ENCODE data around the gene ASPSCR1.
A peak's percentile ranks its signal among the peaks of the same experiment; 100 is the strongest.

DNA sequence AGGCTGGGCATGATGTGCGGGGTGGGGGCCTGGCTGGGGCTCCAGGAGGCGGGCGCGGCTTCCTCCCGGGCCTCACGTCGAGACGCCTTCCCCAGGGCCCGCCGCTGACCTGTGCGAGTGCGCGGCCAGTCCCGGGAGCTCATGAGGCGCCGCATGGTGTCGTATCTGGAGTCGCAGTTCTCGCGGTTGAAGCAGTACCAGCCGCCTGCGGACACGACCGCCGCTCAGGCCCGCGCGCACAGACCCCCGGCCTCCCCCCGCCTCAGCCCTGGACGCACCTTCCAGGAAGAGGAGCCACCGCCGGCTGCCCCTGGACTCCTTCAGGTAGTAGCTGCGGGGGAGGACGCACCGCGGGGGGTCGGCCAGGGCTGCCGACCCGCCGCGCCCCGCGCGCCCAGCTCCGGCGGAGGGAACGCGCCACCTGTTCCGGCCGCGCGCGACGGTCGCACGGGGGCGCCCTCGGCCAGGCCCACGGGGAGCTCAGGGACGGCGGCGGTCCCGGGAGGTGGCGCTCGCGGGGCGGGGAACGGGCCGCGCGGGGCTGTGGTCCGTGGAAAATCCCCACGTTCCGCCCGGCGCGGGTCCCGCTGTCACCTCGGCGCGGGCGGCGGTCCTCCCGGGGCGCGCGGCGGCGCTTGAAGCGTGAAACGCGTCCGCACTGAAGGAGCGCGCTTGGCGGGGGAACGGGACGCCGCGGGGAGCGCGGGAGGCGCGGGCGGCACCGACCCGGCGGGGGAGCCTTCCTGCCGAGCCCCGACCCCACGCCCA lies 17.9 kb upstream of the ASPSCR1 start:
- TF ChIP-seq POLR2AphosphoS5 (IDR thresholded peaks at IDR 0.05; ENCODE audit: low read depth, low read length) (no peak), SIN3A (IDR thresholded peaks at IDR 0.05; ENCODE audit: borderline replicate concordance, insufficient read depth, low read length) (no peak), TAF1 (IDR thresholded peaks at IDR 0.05; ENCODE audit: borderline replicate concordance, insufficient read depth, low read length) (no peak), FOXP2 (optimal IDR thresholded peaks at IDR 0.05; ENCODE audit: borderline replicate concordance, extremely low read depth, extremely low read length, insufficient read depth) (peak; percentile 81)
- TF ChIP-seq, protein P1, sequence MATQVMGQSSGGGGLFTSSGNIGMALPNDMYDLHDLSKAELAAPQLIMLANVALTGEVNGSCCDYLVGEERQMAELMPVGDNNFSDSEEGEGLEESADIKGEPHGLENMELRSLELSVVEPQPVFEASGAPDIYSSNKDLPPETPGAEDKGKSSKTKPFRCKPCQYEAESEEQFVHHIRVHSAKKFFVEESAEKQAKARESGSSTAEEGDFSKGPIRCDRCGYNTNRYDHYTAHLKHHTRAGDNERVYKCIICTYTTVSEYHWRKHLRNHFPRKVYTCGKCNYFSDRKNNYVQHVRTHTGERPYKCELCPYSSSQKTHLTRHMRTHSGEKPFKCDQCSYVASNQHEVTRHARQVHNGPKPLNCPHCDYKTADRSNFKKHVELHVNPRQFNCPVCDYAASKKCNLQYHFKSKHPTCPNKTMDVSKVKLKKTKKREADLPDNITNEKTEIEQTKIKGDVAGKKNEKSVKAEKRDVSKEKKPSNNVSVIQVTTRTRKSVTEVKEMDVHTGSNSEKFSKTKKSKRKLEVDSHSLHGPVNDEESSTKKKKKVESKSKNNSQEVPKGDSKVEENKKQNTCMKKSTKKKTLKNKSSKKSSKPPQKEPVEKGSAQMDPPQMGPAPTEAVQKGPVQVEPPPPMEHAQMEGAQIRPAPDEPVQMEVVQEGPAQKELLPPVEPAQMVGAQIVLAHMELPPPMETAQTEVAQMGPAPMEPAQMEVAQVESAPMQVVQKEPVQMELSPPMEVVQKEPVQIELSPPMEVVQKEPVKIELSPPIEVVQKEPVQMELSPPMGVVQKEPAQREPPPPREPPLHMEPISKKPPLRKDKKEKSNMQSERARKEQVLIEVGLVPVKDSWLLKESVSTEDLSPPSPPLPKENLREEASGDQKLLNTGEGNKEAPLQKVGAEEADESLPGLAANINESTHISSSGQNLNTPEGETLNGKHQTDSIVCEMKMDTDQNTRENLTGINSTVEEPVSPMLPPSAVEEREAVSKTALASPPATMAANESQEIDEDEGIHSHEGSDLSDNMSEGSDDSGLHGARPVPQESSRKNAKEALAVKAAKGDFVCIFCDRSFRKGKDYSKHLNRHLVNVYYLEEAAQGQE (IDR thresholded peaks at IDR 0.05; ENCODE audit: insufficient read depth in 1 of 2, low read depth in 2 of 2, low read length in 2 of 2) = no peak
